Ramos (cell line): Measurements from ENCODE around the gene LGALS1.

Experiments
- in situ Hi-C: fragments of 300-500 bp; cut with MboI; formaldehyde crosslinking; loops from one replicate; pipeline ENCODE4 v1.14.3; 2022; ENCODE audit warnings: low sequenced_read_pairs; ENCODE audit not compliant: unreplicated experiment

The LGALS1 gene

DNA sequence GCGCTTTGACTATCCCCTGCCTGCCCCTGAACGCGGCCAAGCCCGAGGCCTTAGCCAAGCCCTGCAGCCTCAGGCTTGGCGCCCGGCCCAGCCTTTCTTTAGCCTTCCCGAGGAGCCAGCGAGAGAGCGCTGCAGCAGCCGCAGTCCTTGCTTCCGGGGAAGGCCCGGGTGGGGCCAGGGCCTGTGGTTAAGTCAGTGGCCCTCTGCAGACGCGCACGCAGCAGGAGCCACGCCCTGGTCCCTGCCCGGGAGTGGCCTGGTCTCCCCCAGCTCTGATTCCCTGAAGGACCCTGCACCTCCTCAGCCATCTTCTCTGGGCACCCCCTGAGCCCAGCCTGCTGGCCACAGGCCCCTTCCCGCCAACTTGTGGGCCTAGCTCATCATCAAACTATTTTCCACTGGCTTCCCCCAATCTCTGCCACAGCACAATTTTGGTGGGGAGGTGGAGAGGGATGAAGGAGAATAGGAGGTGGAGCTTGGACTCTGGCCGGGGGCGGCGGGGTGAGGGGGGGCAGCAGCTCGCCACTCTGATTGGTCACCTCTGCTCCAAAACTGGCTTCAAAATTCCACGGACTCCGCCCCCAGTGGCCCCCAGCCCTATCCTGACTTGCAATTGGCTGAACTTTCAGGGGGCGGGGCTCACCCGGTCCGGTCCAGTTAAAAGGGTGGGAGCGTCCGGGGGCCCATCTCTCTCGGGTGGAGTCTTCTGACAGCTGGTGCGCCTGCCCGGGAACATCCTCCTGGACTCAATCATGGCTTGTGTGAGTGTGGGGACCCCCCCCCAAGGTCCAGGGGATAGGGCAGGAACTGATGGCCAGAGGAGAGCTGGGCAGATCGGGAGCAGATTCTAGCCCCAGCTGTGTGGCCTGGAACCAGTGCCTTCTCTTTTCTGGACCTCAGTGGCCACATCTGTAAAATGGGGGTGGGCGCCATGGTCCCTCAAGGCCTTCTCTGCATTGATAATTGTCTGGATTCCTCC, at the start of gene LGALS1:
LGALS1 (plus strand) TSS at position 686 of the 979 bp plus-strand sequence; CDS start at position 753, 67 bp downstream.
- in situ Hi-C loops: no loop called here

GRCh38 chr22:37625737-37626136, 49.7 kb upstream of the LGALS1 start:
- in situ Hi-C loops: no loop called here

DNA sequence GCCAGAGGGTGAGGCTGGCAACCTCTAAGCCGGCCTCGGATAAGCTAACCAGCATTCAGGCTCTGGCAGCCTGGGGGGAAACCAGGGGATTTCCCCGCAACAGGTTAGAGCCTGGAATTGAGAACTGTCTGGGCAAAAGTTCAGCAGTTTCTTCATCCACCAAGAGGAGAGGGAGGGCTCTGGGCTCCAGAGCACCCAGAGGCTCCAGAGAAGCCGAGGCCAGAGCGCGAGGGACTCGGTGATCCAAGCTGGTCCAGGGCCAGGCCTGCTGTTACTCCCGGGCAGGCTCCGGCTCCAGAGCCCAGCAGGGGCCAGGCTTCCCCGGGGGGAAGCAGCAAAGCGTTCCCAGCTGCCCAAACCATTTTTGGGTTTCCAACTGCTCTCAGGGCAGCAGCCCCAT, 49.3 kb upstream of the LGALS1 start:
- in situ Hi-C loops: no loop called here

DNA sequence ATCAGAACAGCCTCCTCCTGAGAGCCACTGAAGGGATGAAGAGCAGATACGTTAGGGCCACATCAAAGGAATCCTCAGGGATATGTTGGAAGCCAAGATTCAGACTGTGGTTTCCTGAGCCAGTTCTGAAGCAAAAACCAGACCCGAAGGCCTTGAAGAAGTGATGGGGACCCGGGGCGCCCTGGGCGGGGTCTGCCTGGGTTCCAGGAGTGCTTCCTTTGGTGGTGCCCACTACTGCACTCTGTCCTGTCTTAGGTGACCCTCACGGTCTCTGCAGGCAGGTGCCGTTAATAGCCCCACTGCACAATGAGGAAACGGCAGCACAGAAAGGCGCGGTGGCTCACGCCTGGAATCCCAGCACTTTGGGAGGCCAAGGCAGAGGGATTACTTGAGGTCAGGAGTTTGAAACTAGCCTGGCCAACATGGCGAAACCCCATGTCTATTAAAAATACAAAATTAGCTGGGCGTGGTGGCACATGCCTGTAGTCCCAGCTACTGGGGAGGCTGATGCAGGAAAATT, 48.8 kb upstream of the LGALS1 start:
- in situ Hi-C loops: no loop called here

GRCh38 chr22:37627121-37627520, 48.3 kb upstream of the LGALS1 start:
- in situ Hi-C loops: no loop called here

DNA sequence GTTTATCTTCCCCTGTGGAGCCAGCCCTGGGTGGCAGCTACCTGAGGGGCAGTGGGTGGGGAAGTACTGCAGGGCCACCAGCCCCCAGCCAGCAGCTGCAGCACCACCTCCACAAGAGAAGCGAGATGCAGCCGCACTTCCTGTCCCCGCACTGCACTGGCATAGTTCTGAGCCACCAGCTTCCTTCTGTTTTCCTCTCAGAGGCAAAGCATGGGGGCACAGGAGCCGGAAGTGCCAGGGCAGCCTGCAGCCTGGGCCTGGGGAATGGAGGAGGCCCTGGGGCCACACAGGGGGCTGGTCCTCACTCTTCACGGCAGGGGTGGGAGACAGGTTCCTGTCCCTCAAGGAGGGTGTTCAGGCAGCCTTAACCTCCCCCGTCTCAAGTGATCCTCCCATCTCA, 47.9 kb upstream of the LGALS1 start:
- in situ Hi-C loops: no loop called here

- in situ Hi-C loops: no loop called here
These were observed 46.6 kb upstream of the LGALS1 start for GRCh38 chr22:37628830-37629229.

DNA sequence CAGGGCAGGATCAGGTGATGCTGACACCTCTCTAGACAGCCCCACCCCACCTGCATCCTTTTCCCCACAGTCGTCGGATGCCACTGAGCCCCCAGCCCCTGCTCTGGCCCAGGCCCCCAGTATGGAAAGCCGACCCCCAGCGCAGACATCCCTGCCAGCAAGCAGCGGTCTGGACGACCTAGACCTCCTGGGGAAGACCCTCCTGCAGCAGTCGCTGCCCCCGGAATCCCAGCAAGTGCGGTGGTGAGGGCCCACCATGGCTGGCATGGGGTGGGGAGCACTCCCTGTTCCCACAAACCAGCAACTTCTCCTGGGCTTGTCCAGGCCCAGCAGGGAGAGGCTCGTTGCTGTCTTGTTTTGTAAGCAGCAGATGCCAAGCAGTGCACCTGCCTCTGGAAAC, 45.5 kb upstream of the LGALS1 start:
- in situ Hi-C loops: no loop called here

DNA sequence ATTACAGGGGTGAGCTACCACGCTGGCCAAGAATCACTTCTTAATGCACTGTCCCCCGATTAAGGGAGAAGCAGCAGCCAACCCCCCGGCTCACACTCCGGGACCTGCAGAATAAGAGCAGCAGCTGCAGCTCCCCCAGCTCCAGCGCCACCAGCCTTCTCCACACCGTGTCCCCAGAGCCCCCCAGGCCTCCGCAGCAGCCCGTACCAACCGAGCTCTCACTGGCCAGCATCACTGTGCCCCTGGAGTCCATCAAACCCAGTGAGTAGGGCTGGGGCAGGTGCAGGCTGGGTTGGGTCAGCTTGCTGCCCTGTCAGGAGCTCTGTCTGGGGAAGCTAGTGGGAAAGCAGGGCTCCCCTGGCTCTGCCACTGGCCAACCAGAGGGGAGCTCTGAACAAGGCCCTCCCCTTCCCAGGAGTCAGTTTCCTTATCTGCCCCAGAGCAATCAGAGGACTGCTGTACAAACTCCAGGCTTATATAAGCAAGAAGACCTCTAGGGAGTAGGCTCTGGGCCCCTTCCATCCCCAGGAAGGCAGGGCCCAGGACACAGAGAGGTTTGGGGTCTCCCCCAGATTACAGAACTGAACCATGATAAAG, 44.5 kb upstream of the LGALS1 start:
- in situ Hi-C loops: no loop called here

- in situ Hi-C loops: no loop called here
These were observed 43.8 kb upstream of the LGALS1 start for GRCh38 chr22:37631448-37632173.

GRCh38 chr22:37632174-37633088, 43.0 kb upstream of the LGALS1 start:
- in situ Hi-C loops: no loop called here

GRCh38 chr22:37633089-37633624, 42.3 kb upstream of the LGALS1 start:
- in situ Hi-C loops: no loop called here

DNA sequence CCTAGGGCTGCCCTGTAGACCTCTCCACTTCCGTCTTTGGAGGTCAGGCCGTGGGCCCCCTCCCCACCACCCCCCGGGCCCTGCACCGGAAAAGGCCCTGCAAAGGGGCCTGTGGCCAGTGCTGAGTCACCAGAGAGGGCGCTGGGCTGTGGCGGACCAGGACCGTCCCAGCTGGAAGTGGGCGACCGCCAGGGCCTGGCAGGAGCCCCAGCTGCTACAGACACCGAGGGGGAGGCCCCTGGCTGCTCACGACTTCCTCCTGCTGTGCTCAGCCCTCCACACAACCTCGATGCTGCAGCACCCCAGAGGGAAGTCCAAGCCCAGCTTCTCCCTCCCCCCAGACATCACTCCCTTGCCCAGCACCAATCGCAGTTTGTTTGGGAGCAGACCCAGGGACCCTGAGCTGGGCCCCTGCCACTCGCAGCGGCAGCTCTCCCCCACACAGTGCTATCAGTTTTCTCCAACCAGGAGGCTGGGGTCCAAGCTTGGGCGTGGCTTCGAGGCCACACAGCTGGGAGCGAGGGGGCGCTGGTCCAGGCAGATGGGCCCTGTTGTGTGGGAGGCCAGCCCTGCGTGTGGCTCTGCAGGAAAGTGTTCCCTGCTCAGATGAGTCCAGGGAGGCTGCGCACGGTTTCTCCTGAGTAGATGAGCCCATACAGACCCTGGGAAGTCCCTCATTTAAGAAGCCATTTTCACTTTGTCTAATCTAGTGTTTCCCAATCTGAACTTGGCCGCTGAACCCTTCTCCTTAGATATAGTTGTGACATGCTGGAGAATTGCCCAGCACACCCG, 41.6 kb upstream of the LGALS1 start:
- in situ Hi-C loops: no loop called here

DNA sequence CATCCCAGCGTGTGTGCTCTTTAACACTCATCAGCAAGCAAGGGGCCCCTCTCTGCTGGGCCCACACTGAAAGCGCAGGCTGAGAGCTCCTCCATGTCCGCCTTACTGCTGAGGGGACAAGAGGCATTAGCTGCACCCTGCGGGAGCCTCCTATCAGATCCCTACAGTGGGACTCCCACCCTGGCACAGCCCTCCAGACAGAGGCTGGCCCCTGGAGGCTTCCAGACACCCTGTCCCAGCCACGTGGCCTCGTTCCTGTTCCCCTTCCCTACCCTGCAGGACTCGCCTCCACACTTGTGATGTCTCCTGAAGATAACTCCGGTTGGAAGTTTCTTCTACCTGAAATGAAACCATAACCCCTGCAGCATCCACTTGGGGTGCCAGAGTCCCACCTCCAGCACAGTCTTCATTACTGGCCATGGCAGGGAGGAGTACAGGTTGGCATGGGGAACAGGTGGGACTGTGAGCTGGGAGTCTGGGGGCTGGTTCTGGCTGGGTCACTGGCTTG, 41.0 kb upstream of the LGALS1 start:
- in situ Hi-C loops: no loop called here

DNA sequence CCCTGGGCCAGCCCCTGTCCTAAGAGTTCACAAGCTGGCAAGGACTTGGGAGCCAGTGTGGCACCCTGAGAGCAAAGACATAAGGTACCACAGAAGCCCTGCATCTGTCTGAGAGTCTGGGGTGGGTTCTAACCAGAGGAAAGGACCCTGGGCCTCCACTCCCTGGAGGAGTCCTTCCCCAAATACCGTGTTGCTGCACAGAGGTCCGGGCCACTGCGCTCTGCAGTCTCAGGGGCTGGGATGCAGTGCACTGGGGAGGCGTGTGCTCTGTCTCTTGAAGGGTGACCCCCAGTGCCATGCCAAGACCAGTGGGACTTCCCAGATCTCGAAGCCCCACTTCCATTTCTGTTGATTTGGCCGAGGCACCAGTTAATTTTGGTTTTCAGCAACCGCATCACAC, 40.3 kb upstream of the LGALS1 start:
- in situ Hi-C loops: no loop called here

- in situ Hi-C loops: no loop called here
These were observed 39.1 kb upstream of the LGALS1 start for GRCh38 chr22:37636186-37636948.

DNA sequence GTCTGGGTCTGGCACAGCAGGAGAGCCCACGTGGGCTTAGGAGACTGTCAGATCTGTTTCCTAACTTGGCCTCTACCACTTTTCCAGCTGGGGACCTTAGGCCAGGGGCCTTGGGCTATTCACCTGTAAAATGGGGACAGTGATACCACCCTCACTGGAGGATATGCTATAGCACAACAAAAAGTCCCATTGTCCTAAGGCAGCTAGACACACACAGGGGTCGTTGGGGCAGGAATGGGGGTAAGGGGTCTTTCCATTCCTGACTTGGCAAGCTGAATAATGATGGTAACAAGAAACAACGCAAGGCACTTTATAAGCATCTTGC, 38.5 kb upstream of the LGALS1 start:
- in situ Hi-C loops: no loop called here
